NCI-H446 treated with DMSO at 0.1 percent for 48 hours (cell line): ENCODE data around the gene TBCCD1.
A peak's percentile ranks its signal among the peaks of the same experiment; 100 is the strongest.
"Not testable (repeated sequence)": the region's sequence is repeated elsewhere in the genome, so short reads cannot be mapped to it uniquely, and the experiment has no call there.

Experiments
- DNase-seq: peaks from one replicate; lab custom pipeline; 2025; lab: John Stamatoyannopoulos, UW

The TBCCD1 gene

DNA sequence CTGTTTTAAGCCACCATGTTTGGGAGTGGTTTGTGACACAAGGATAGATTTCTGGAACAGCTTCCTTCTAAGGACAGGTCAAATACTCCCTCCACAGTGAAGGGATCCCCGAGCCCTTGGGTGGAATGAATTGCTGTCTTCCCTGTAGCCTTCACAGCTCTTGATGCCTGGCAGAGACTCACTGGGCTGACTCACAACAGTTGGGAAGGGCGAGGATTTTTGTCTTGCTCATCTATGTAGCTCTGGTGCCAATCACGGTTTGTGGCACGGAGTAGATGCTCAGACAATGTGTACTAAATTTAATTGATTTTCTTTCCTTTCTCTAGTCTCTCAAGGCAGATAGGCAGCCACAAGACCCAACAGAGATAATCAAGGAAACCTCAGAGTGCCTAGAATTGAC, 49.9 kb downstream of the TBCCD1 start:
- DNase-seq: peak; percentile 37

DNA sequence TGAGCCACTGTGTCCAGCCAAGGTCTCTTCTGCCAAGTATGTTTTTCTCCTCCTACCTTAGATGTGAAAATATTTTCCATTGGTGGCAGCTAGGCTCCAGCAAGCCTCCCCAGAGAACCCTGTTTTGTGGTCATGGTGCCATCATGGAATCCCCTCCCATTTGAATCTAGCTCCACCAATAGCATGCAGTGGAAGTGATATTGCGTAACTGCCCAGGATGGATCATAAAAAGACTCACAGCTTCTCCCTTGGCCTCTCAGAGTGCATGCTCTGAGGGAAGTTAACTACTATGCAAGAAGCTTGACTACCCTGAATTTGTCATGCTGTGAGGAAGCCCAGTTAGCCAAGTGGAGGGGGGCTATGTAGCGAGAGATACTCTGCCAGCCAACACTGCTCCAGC, 50.5 kb downstream of the TBCCD1 start:
- DNase-seq: peak; percentile 37

DNA sequence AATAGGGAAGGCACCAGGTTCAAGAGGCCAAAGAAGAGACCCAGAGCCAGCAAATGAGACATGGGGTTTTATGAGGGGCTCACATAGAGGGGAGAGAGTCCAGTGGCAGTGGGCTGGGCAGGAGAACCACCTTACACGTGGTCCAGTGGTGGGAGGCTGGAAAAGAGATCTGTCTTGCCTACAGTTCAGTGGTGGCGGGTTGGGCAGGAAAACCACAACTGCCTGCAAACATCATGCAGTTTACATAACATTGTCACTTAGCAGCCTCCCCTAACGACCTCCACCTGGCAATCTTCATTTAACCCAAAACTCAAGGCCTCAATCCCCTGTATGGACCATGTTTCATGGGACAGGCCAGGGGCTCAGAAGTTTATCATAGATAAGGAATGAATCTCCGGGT, 52.0 kb downstream of the TBCCD1 start:
- DNase-seq: no peak

DNA sequence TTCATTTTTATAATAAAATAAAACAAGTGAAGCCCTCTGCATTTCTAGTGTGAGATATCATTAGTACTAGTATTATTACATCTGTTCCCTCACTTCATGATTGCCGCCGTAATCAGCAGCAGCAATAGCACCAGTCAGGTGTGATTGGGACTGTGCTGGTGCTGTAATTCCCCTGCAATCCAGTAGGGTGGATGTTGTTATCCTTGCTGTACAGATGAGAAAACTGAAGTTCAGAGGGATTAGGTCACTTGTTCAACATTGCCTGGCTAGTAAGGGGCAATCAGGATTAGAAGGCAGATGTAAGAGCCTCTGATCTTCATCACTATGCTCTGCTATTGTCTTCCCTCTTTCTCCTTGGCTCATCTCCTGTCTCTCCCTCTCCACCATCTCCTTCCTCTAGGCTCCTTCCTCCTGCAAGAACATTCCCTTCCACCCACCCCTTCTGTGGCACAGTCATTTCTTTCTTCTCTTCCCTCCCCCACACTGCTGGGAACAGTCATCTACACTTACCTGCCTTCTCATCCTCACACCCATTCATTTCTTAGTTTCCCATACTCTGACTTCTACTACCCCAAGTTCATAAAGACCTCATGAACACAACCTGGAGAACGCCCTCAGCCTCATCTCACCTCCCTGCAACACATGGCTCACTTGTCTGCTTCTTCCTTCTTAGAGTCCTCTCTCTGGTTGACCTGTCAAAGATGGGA, 52.7 kb downstream of the TBCCD1 start:
- no peak for DNase-seq

DNA sequence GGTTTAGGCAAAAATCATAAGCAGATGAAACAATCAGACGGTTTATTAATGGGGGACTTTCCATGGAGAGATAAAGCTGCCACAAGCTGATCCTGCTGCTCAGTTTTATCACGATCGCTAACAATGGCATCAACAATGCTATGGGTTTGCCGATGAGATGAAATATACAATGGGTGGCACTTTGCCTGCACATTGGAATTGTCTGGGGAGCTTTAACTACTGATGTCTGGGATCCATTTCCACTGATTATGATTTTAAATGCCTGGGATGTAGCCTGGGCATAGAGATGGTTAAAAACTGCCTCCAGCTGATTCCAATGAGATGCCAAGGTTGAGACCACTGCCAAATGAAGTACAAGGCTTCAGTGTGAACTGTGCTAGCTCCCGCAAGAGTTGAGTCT, 53.8 kb downstream of the TBCCD1 start:
- no peak for DNase-seq

DNA sequence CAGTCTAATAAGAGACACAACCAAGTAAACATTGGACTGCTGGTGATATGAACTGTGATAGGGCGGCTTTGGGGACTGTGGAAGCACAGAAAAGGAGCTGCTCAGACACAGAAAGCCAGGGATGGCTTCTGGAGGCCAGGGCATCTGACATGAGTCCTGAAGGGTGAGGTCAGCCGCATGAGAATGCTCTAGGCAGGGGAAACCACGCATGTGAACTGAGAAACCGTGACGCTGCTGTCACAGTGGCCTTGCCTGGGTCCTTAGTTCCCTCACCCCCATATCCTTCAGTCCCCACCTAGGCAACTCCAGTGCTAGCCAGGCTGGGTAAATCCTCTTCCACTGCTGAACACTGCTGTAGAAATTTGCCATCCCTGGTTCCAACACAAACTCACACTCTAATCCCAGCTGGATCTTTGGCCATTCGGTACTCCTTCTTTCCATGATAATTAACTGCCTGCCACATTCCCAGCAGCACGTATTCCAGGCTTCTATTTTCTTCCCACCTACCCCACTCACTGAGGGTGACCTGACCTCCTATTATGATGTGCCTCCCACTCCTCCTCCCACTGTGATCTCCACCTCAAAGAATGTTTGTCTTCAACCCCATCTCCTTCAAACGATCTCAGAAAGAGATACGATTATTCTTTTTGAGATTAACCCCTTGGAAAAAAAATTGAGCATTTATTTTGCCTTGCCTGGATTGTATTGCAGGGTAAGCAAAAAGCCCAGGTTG, 54.4 kb downstream of the TBCCD1 start:
- no peak for DNase-seq

DNA sequence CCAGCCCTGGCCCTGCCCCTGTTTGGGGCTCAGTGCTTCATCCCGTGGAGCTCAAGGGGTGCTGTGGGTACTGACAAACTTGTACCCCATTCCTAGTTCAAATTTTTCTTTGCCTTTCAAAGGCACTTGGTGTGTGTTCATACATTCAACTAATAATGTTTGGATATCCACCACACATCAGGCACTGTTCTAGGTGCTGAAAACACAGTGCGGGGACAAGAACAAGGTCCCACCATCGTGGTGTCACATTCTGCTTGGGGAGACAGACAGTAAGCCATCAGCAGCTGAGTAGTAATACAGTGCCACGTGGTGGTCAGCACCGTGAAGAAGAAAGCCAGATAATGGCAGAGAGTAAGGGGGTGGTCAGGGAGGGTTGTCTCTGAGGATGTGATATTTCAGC, 55.4 kb downstream of the TBCCD1 start:
- no peak for DNase-seq

DNA sequence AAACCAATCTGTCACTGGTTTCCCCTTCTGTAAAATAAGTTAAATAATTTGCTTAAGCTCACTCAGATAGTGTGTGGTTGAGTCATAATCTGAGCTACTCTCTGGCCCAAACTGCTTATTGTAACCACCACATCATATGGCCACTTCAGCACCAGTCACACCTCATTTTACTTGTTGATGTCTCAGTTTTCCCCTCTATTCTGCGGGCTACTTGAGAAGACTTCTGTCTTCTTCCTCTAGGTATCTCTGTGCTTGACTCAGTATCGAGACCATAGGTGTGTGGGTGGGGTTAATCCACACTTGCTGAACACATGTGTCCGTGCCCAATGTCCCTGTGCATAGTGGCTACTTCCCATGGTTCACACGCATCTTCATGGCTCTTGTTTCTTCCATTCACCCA, 55.9 kb downstream of the TBCCD1 start:
- no peak for DNase-seq

DNA sequence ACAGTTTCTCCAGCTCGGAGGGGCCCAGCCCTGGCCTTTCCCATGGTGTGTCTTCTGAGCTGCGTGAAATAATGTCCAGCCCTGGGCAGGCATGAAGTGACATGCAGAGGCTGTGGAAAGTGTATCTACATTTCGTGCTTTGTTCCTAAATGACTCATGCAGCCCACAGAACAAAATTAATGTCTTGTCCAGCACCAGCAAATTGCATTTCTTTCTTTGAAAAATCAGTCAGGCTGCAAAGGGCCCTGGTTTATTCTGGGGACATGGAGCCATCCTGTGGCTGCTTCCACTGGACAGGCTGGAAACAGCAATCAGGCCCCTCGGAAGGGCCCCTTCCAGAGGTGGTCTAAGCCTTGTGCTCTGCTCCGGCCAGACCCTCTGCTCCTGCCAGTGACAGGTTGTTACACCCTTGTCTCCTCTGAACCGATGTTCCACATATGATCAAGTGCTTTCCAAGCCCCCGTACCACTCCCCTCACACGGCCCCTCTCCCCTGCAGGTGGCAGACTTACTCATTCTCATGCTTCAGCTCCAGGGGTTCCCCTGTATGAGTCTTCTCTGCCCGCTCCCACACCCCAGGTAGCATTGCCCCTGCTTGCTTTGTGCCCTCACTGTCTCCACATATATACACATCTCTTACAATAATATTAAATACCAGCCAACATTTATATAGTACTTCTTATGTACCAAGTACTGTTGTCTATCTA, 56.6 kb downstream of the TBCCD1 start:
- no peak for DNase-seq

DNA sequence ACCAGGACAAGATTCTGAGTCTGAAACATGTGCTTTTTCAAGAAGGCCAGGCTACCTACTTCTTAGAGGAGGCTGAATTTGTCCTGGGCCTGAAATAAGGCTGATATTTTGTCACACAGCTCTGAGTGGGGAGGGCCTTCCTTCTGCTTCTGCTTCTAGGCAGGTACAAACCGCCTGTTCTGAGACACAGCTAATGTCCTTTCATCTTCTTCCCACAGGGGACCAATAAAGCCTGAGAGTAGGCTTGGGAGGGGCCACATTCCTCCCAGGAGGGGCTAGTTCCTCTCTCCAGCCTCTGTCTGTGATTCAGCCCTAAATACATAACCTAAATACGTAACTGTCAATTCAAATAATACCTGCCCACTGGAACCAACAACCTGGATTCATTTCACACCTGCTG, 57.7 kb downstream of the TBCCD1 start:
- DNase-seq: no peak

DNA sequence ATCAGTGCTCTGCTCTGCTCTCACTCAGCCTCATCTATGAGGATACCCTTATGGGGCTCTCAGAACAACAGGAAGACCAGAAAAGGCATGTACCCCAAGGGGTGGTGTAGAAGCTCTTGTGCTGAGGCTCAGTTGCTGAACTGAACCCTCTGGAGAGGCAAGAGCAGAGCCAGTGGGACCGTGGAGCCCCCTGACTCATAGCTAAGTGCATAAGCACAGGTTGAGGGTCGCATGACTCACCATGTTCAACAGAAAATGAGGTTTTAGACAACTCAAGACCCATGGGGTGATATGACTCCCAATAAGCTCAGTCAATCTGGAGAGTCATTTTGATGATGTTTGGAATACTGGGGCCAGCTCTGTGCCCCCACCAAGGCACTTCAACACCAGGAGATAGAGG, 60.3 kb downstream of the TBCCD1 start:
- DNase-seq: no peak

DNA sequence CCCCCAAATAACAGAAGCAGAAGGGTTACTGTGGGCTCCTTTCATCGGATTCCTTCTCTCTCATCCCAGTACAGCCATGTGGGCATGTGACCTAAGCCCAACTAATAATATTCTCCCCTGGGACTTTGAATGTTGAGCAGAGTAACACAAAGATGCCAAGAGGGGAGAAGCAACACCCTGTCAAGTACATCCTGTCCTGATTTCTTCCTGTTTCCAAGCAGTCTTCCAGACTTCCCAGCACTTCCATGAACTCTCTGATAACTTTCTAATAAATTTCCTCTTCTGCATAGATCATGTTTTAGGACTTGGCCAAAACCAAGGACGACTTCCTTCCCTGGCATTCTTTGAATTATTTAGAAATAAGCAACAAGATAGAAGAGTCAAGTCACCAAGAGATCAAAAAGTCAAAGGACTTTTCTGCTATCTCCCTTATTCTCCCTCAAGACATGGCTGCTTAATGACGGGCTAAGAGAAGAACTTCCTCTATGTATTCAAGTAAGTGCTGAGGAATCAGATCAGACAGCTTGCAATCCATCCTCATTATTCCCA, 60.9 kb downstream of the TBCCD1 start:
- DNase-seq: no peak

DNA sequence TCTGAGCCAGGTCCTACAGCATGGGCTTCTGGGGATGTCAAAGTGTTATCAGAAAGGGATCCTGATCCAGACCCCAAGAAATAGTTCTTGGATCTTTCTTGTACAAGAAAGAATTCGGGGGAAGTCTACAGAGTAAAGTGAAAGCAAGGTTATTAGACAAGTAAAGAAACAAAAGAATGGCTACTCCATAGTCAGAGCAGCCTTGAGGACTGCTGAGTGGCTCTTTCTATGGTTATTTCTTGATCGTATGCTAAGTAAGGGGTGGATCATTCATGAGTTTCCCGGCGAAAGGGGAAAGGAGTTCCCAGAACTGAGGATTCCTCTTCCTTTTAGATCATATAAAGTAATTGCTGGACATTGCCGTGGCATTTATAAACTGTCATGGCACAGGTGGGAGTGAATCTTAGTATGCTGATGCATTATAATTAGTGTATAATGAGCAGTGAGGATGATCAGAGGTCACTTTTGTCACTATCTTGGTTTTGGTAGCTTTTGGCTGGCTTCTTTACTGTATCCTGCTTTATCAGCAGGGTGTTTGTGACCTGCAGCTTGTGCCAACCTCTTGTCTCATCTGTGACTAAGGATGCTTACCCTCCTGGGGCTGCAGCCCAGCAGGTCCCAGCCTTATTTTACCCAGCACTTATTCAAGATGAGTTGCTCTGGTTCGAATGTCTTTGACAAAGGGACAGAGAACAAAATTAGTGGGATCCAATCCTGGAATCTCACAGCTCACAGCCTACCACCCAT, 64.0 kb downstream of the TBCCD1 start:
- no peak for DNase-seq

DNA sequence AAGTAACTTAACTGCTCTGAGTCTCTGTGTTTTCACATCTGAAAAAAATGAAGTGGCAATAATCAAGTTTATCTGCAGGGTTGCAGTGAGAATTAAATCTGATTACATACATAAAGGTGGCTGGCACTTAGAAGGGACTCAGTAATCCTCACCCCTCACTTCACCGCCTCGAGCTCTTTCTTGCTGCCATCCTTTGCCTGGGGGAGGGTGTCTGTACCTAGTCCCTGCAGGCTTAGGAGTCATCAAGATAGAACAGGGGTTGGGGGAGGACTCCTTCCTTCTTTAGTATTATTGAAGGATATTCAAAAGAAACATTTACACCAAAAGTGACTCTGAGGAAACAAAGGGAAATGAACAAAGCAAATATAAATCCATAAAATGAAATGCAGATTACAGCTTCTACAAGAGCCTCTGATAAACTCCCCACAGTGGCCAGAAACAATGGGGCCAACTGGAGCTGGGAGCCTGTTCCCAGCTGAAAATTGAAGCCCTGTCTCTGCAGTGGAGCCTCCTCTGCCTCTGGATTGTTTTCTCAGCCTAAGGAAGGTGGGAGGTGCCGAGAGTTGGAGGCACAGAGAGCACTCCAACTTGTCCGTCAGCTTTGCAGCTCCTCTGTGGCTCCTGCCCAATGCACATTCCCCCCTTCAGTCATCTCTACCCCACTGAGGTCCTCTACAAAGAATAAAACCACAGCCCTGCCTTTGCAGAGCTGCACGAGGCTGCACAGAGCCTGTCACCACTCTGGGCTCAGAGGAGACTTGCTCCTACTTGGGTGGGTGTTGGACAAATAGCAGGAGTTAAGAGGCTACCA, 64.8 kb downstream of the TBCCD1 start:
- no peak for DNase-seq

DNA sequence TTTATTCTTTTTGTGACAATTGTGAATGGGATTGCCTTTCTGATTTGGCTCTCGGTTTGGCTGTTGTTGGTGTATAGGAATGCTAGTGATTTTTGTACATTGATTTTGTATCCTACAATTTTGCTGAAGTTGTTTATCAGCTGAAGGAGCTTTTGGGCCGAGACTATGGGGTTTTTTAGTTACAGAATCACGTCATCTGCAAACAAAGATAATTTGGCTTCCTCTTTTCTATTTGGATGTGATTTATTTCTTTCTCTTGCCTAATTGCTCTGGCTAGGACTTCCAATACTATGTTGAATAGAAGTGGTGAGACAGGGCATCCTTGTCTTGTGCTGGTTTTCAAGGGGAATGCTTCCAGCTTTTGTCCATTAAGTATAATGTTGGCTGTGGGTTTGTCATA, 67.2 kb downstream of the TBCCD1 start:
- not testable (repeated sequence) for DNase-seq

DNA sequence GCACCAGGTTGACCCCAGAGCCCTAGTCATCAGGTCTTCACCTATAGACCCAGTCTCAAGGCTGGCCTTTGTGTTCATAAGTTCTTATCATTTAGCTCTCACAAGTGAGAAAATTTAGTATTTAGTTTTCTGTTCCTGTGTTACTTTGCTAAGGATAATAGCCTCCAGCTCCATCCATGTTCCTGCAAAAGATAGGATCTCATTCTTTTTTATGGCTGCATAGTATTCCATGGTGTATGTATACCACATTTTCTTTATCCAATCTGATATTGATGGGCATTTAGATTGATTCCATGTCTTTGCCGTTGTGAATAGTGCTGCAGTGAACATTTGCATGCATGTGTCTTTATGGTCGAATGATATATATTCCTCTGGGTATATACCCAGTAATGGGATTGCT, 69.1 kb downstream of the TBCCD1 start:
- not testable (repeated sequence) for DNase-seq

DNA sequence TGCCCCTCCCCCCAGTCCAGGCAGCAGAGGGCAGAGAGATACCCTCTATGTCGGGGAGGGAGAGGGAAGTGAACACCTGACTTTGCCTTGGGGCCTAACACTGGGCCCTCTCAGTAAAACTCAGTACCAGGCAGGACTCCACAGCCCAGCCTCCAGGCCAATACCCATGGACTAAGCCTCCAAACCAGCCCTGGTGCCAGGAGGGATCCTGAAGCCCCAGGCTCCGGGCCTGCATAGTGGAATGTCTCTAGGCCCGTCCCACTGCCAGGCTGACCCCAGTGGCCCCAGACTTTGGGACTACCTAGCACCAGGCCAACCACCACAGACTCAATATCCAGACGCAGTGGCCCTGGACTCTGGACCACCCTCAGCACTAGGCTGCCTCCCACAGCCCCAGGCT, 69.5 kb downstream of the TBCCD1 start:
- DNase-seq: no peak

DNA sequence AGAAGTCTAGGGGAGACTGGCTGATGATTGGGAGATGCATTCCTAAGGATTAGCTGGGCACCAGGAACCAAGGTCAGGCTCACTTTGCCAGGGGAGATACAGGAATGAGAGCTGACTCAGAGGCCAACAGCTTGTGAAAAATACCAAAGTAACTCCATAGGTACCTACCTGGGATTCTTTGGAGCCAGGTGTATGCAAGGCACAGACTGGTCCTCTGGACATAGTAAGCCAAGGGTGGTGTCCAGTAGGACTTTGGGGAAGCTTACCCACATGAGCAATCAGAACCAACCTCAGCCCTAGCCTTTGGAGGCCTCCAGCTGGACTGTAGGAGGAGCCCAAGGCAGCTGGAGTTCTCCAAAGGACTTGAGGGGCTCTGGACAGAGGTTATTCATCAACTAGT, 70.5 kb downstream of the TBCCD1 start:
- DNase-seq: no peak
